ENCODE data around the gene CD96.

Gene CD96

DNA sequence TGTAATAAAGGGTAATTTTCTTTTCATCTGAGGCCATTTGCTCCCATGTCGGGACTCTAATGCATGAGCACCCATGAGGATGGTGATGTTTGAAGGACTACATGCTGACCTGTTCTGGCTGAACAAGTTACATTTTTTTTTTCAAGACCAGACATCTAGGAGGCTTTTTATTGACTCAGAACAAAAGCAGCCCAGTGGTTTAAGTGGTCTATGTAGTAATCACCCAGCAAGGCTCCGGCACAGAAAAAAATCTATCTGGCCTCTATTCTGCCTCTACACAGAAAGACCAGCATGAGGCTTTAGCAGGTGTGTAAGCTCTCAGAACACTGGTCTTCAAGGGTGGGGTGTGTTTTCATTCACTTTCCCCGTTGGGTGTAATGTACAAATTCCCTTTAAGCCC, 148.2 kb downstream of the CD96 start:
- Histone ChIP-seq H3K79me2 (ENCODE audit: insufficient read depth, low read depth) (no peaks in the 10 kb centered on the region), H3K27ac (no peak overlapping the region), H3K4me2 (peak overlapping the region; percentile 36; the same call in 1 of the 2 replicates)

GRCh38 chr3:111691293-111691909, 149.4 kb downstream of the CD96 start:
- peak overlapping the region; percentile 36; the same call in 1 of the 2 replicates for H3K4me2 ChIP-seq
- H3K36me3 ChIP-seq (ENCODE audit: insufficient read depth), result no peaks in the 10 kb centered on the region
- H3K79me2 ChIP-seq (ENCODE audit: insufficient read depth, low read depth), result no peaks in the 10 kb centered on the region
- TF ChIP-seq, protein P1, sequence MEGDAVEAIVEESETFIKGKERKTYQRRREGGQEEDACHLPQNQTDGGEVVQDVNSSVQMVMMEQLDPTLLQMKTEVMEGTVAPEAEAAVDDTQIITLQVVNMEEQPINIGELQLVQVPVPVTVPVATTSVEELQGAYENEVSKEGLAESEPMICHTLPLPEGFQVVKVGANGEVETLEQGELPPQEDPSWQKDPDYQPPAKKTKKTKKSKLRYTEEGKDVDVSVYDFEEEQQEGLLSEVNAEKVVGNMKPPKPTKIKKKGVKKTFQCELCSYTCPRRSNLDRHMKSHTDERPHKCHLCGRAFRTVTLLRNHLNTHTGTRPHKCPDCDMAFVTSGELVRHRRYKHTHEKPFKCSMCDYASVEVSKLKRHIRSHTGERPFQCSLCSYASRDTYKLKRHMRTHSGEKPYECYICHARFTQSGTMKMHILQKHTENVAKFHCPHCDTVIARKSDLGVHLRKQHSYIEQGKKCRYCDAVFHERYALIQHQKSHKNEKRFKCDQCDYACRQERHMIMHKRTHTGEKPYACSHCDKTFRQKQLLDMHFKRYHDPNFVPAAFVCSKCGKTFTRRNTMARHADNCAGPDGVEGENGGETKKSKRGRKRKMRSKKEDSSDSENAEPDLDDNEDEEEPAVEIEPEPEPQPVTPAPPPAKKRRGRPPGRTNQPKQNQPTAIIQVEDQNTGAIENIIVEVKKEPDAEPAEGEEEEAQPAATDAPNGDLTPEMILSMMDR (conservative IDR thresholded peaks at IDR 0.05; ENCODE audit: low read depth, low read length), result peak; percentile 60
- H3K4me1 ChIP-seq (ENCODE audit: low read depth, poor library complexity, severe bottlenecking), result peaks cover 42% of the 10 kb centered on the region
- no peaks in the 10 kb centered on the region for H4K20me1 ChIP-seq (ENCODE audit: insufficient read depth)
- no peak overlapping the region for H3K9ac ChIP-seq
- no peak overlapping the region for H3K4me3 ChIP-seq (IDR thresholded peaks at IDR 0.05; ENCODE audit: insufficient read depth, low read depth, low read length)
- no peak overlapping the region for H3K27ac ChIP-seq
- H2AFZ ChIP-seq (ENCODE audit: low read depth), result no peak overlapping the region
- no peaks in the 10 kb centered on the region for H3K27me3 ChIP-seq (ENCODE audit: insufficient read depth, low read depth)

More for the DNA sequence above, 148.2 kb downstream of the CD96 start:
- TF ChIP-seq, protein P1 (conservative IDR thresholded peaks at IDR 0.05; ENCODE audit: low read depth, low read length), result no peak
- Histone ChIP-seq H3K4me3 (IDR thresholded peaks at IDR 0.05; ENCODE audit: insufficient read depth, low read depth, low read length) (no peak overlapping the region), H4K20me1 (ENCODE audit: insufficient read depth) (no peaks in the 10 kb centered on the region), H3K9ac (no peak overlapping the region), H3K27me3 (ENCODE audit: insufficient read depth, low read depth) (no peaks in the 10 kb centered on the region), H3K4me1 (ENCODE audit: low read depth, poor library complexity, severe bottlenecking) (peaks cover 40% of the 10 kb centered on the region), H2AFZ (ENCODE audit: low read depth) (no peak overlapping the region), H3K36me3 (ENCODE audit: insufficient read depth) (no peaks in the 10 kb centered on the region)

- Histone ChIP-seq H3K9ac (no peak overlapping the region), H3K79me2 (ENCODE audit: insufficient read depth, low read depth) (no peaks in the 10 kb centered on the region), H3K4me2 (no peak overlapping the region), H3K4me1 (ENCODE audit: low read depth, poor library complexity, severe bottlenecking) (peaks cover 42% of the 10 kb centered on the region), H3K27me3 (ENCODE audit: insufficient read depth, low read depth) (no peaks in the 10 kb centered on the region), H2AFZ (ENCODE audit: low read depth) (no peak overlapping the region), H3K27ac (no peak overlapping the region), H4K20me1 (ENCODE audit: insufficient read depth) (no peaks in the 10 kb centered on the region), H3K4me3 (IDR thresholded peaks at IDR 0.05; ENCODE audit: insufficient read depth, low read depth, low read length) (no peak overlapping the region), H3K36me3 (ENCODE audit: insufficient read depth) (no peaks in the 10 kb centered on the region)
- TF ChIP-seq, protein P1 (conservative IDR thresholded peaks at IDR 0.05; ENCODE audit: low read depth, low read length), result no peak
Measured at GRCh38 chr3:111692593-111693552, 150.9 kb downstream of the CD96 start.

GRCh38 chr3:111694471-111694870, 152.5 kb downstream of the CD96 start:
- H3K4me2 ChIP-seq, result no peak overlapping the region
- H3K4me1 ChIP-seq (ENCODE audit: low read depth, poor library complexity, severe bottlenecking), result peaks cover 38% of the 10 kb centered on the region
- H3K27ac ChIP-seq, result no peak overlapping the region
- H3K36me3 ChIP-seq (ENCODE audit: insufficient read depth), result no peaks in the 10 kb centered on the region
- no peak overlapping the region for H3K4me3 ChIP-seq (IDR thresholded peaks at IDR 0.05; ENCODE audit: insufficient read depth, low read depth, low read length)
- H3K9ac ChIP-seq, result no peak overlapping the region
- TF ChIP-seq, protein P1 (conservative IDR thresholded peaks at IDR 0.05; ENCODE audit: low read depth, low read length), result no peak
- H4K20me1 ChIP-seq (ENCODE audit: insufficient read depth), result no peaks in the 10 kb centered on the region
- no peak overlapping the region for H2AFZ ChIP-seq (ENCODE audit: low read depth)
- H3K27me3 ChIP-seq (ENCODE audit: insufficient read depth, low read depth), result no peaks in the 10 kb centered on the region
- H3K79me2 ChIP-seq (ENCODE audit: insufficient read depth, low read depth), result no peaks in the 10 kb centered on the region
